SH-SY5Y (cell line): ENCODE data around the gene KRTAP2-1.
"Not testable (repeated sequence)": the region's sequence is repeated elsewhere in the genome, so short reads cannot be mapped to it uniquely, and the experiment has no call there.

Experiments
- GATA2 ChIP-seq: IDR thresholded peaks from 2 replicates; pipeline ENCODE4 v1.6.1; 2011; ENCODE audit warnings: mild to moderate bottlenecking, low read depth, low read length
- GATA3 ChIP-seq: IDR thresholded peaks from 2 replicates; pipeline ENCODE4 v1.6.1; 2011; ENCODE audit warnings: low read depth, mild to moderate bottlenecking, low read length, moderate library complexity

KRTAP2-1 gene

GRCh38 chr17:41001795-41002194 lies 45.3 kb downstream of the KRTAP2-1 start:
- TF ChIP-seq GATA3, result no peak
- no peak for TF ChIP-seq GATA2

GRCh38 chr17:40999563-40999962 lies 47.6 kb downstream of the KRTAP2-1 start, which contains the start of gene KRTAP3-2:
Gene KRTAP3-2 (minus strand): TSS chr17:40999906. CDS start chr17:40999853, 53 bp downstream.
- not testable (repeated sequence) for TF ChIP-seq GATA3, GATA2

- TF ChIP-seq GATA3 (no peak), GATA2 (no peak)
These were observed 49.8 kb downstream of the KRTAP2-1 start for GRCh38 chr17:40997361-40997760.

GRCh38 chr17:40996829-40997228 lies 50.3 kb downstream of the KRTAP2-1 start:
- no peak for TF ChIP-seq GATA3
- no peak for TF ChIP-seq GATA2
